Esophagus muscularis mucosa (tissue), 4 donors: ENCODE measurements around the gene VPS13D.

Experiments used
- CTCF ChIP-seq, 3 experiments: fragments of 200-600 bp in 2 of 3; fragments of 450-650 bp in 1 of 3; sonication (generic) in 2 of 3; IDR thresholded peaks; one replicate each; pipeline ENCODE4 v1.5.1; 2017 to 2019; ENCODE audit warnings: antibody characterized with exemption in 3 of 3, mild to moderate bottlenecking in 2 of 3, moderate library complexity in 1 of 3
- EP300 ChIP-seq: sonication (generic); formaldehyde crosslinking; IDR thresholded peaks from one replicate; pipeline ENCODE4 v1.6.1; 2017; ENCODE audit warnings: antibody characterized with exemption
- POLR2A ChIP-seq: fragments of 450-650 bp; IDR thresholded peaks from one replicate; pipeline ENCODE4 v1.6.1; 2017; ENCODE audit warnings: antibody characterized with exemption, moderate library complexity, mild to moderate bottlenecking, low read depth
- POLR2AphosphoS5 ChIP-seq, 2 donors: sonication (generic); formaldehyde crosslinking; IDR thresholded peaks; one replicate each; pipeline ENCODE4 v1.6.1; 2017; ENCODE audit warnings: antibody characterized with exemption in 2 of 2

GRCh38 chr1:12276225-12276624 is 46.4 kb downstream of the VPS13D start:
- TF ChIP-seq CTCF (IDR thresholded peaks at IDR 0.05) (peak; percentile 58 to 71 (median 61)), POLR2A (no peak), POLR2AphosphoS5 (IDR thresholded peaks at IDR 0.05) (no peak), EP300 (no peak)
